Measurements from ENCODE around the gene CBFB.

DNA sequence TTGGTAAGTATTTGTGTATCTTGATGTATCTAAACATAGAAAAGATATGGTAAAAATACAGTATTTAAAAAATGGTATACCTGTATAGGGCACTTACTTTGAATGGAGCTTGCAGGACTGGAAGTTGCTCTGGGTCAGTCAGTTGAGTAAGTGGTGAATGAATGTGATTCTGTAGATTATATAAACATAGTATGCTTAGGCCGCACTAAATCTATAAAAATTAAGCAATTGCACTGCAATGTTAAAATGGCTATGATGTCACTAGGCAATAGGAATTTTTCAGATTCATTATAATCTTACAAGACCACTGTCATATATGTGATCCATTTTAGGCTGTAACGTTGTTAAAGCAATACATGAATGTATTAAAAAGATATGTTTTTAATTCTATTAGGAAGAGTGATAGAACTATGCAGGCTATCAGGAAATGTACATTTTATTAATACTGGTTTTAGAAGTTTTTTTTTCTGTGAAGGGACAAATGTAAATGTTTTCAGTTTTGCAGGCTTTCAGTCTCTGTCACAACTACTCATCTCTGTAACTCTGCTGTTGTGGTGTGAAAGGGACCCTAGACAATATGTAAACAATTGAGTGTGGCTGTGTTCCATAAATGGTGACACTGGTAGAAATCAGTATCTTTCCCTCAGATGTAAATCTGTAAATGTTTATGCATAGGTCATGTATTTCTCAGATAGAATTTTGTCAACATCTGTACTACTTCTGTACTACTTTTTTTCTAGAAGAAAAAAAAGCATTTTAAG, 10.5 kb downstream of the CBFB start:
- TF ChIP-seq, protein P1, sequence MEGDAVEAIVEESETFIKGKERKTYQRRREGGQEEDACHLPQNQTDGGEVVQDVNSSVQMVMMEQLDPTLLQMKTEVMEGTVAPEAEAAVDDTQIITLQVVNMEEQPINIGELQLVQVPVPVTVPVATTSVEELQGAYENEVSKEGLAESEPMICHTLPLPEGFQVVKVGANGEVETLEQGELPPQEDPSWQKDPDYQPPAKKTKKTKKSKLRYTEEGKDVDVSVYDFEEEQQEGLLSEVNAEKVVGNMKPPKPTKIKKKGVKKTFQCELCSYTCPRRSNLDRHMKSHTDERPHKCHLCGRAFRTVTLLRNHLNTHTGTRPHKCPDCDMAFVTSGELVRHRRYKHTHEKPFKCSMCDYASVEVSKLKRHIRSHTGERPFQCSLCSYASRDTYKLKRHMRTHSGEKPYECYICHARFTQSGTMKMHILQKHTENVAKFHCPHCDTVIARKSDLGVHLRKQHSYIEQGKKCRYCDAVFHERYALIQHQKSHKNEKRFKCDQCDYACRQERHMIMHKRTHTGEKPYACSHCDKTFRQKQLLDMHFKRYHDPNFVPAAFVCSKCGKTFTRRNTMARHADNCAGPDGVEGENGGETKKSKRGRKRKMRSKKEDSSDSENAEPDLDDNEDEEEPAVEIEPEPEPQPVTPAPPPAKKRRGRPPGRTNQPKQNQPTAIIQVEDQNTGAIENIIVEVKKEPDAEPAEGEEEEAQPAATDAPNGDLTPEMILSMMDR (IDR thresholded peaks at IDR 0.05; ENCODE audit: borderline replicate concordance, extremely low read depth, low read length, poor library complexity, severe bottlenecking), result no peak
- TF ChIP-seq EZH2 (IDR thresholded peaks at IDR 0.05; ENCODE audit: borderline replicate concordance, low read depth, low read length, severe bottlenecking), result no peak
